HepG2 (cell line): Measurements from ENCODE around the gene PIP5KL1. TPM values are rescaled to one million over a fixed set of nuclear protein-coding genes. Genes with fewer than 3 reads are reported as not detected.

ENCODE experiments used
- ATAC-seq: fragments of 200-7000 bp; cut with Tn5 transposase; 3 replicates; pipeline ENCODE4 v1.9.1; 2020; ENCODE audit warnings: mild to moderate bottlenecking, moderate library complexity
- BruUV-seq: library from RNA; stranded (reverse); fragments of 400-500 nt; replicated peaks from 2 replicates; lab custom pipeline; 2021; lab: Mats Ljungman, UMichigan
- CTCF ChIA-PET: fragments of 300-600 bp; formaldehyde crosslinking; extraction: SDS; loops from one replicate; lab custom pipeline; 2021; ENCODE audit warnings: low total read pairs, inconsistent platforms, low intra/inter-chr PET ratio; lab: Yijun Ruan, JAX
- POLR2A ChIA-PET: fragments of 350-600 bp; sonication (Branson Sonifier 250); formaldehyde crosslinking; loops from one replicate; lab custom pipeline; 2020; ENCODE audit warnings: antibody characterized with exemption, inconsistent platforms; lab: Yijun Ruan, JAX
- DNase-seq: peaks from one replicate; pipeline ENCODE4 v3.0.0-alpha.2; 2015; ENCODE audit warnings: low spot score
- FAIRE-seq: peaks from 3 replicates; lab custom pipeline; 2011; peaks lifted over from hg19 to GRCh38; lab: Jason Lieb, UNC
- H2AFZ ChIP-seq: one replicate; pipeline ENCODE4 v1.6.1; 2011; ENCODE audit warnings: low read length, inconsistent platforms
- H3K27ac ChIP-seq: fragments of 300-600 bp; 3 replicates; pipeline ENCODE4 v1.8.0; 2011; ENCODE audit warnings: mixed run types, mild to moderate bottlenecking, mixed read lengths, low read length, inconsistent platforms; ENCODE audit not compliant: insufficient read depth; ENCODE audit errors: extremely low read length
- H3K27me3 ChIP-seq, 2 experiments: fragments of 200-600 bp in 1 of 2; 2 replicates in 1 of 2; 3 replicates in 1 of 2; pipeline versions ENCODE4 v1.6.0 to v1.8.0; 2011; ENCODE audit warnings: low read length in 2 of 2, mild to moderate bottlenecking in 2 of 2, moderate library complexity in 2 of 2, inconsistent platforms in 1 of 2; ENCODE audit not compliant: insufficient read depth in 2 of 2, control insufficient read depth in 1 of 2
- H3K36me3 ChIP-seq, 2 experiments: fragments of 200-600 bp in 1 of 2; replicated peaks in 1 of 2; 2 replicates in 1 of 2; 3 replicates in 1 of 2; pipeline versions ENCODE4 v1.5.1 to v1.8.0; 2011; ENCODE audit warnings: low read length in 2 of 2, inconsistent platforms in 1 of 2; ENCODE audit not compliant: insufficient read depth in 2 of 2, control insufficient read depth in 1 of 2
- H3K4me1 ChIP-seq: 2 replicates; pipeline ENCODE4 v1.5.1; 2012; ENCODE audit warnings: low read length, inconsistent platforms; ENCODE audit not compliant: insufficient read depth
- H3K4me2 ChIP-seq: 2 replicates; pipeline ENCODE4 v1.6.0; 2011; ENCODE audit warnings: low read depth, low read length, inconsistent platforms
- H3K4me3 ChIP-seq, 3 experiments: fragments of 200-600 bp in 1 of 3; sonication (generic), shearing (Covaris generic) in 1 of 3; replicated peaks in 1 of 3; 2 replicates each; pipeline ENCODE4 v1.5.1; 2011 to 2016; ENCODE audit warnings: low read length in 3 of 3, inconsistent platforms in 2 of 3, low read depth in 2 of 3, mild to moderate bottlenecking in 2 of 3, control low read depth in 1 of 3, mixed read lengths in 1 of 3; ENCODE audit not compliant: insufficient read depth in 1 of 3
- H3K79me2 ChIP-seq: one replicate; pipeline ENCODE4 v1.6.1; 2011; ENCODE audit warnings: low read length, inconsistent platforms; ENCODE audit not compliant: insufficient read depth
- H3K9ac ChIP-seq: 2 replicates; pipeline ENCODE4 v1.6.0; 2011; ENCODE audit warnings: mild to moderate bottlenecking, low read depth, low read length, inconsistent platforms; ENCODE audit not compliant: insufficient read depth
- H3K9me3 ChIP-seq: 2 replicates; pipeline ENCODE4 v1.5.1; 2012; ENCODE audit warnings: mild to moderate bottlenecking, low read length
- H4K20me1 ChIP-seq: 2 replicates; pipeline ENCODE4 v1.6.0; 2011; ENCODE audit warnings: inconsistent platforms, mild to moderate bottlenecking, low read length, moderate library complexity; ENCODE audit not compliant: insufficient read depth
- ARID5B ChIP-seq: IDR thresholded peaks from 2 replicates; pipeline ENCODE4 v1.4.0; 2020; ENCODE audit warnings: mild to moderate bottlenecking, missing genetic modification reagents
- ASH2L ChIP-seq: fragments of 300-600, 200-600 bp; sonication (generic); IDR thresholded peaks from 2 replicates; pipeline ENCODE4 v1.7.0; 2017; ENCODE audit warnings: low read depth, mild to moderate bottlenecking, moderate library complexity, mixed read lengths, low read length; ENCODE audit not compliant: insufficient read length
- BORCS8-MEF2B ChIP-seq: sonication (generic); formaldehyde crosslinking; IDR thresholded peaks from 2 replicates; pipeline ENCODE4 v1.8.0; 2022; ENCODE audit warnings: mild to moderate bottlenecking, missing genetic modification reagents
- CEBPG ChIP-seq: IDR thresholded peaks from 2 replicates; pipeline ENCODE4 v1.6.1; 2016
- CENPT ChIP-seq: sonication (generic); formaldehyde crosslinking; IDR thresholded peaks from 2 replicates; pipeline ENCODE4 v1.8.0; 2022; ENCODE audit warnings: low read depth, mild to moderate bottlenecking, moderate library complexity, missing genetic modification reagents
- CREB3 ChIP-seq: sonication (generic); formaldehyde crosslinking; IDR thresholded peaks from 2 replicates; pipeline ENCODE4 v1.5.0; 2020; ENCODE audit warnings: missing genetic modification reagents
- ERF ChIP-seq: IDR thresholded peaks from 2 replicates; pipeline ENCODE4 v1.6.1; 2018; ENCODE audit warnings: missing biosample characterization, missing genetic modification reagents
- KLF13 ChIP-seq: sonication (generic); formaldehyde crosslinking; IDR thresholded peaks from 2 replicates; pipeline ENCODE4 v1.4.0; 2020; ENCODE audit warnings: mild to moderate bottlenecking, missing genetic modification reagents
- MIXL1 ChIP-seq: IDR thresholded peaks from 2 replicates; pipeline ENCODE4 v1.6.1; 2016
- RXRA ChIP-seq: sonication (generic); formaldehyde crosslinking; IDR thresholded peaks from 2 replicates; pipeline ENCODE4 v1.5.1; 2020; ENCODE audit warnings: missing genetic modification reagents
- SIN3B ChIP-seq: fragments of 150-350 bp; IDR thresholded peaks from 2 replicates; pipeline ENCODE4 v1.6.1; 2014; ENCODE audit warnings: low read length
- TFAP4 ChIP-seq: sonication (generic); IDR thresholded peaks from 2 replicates; pipeline ENCODE4 v1.6.1; 2016; ENCODE audit warnings: low read depth, borderline replicate concordance
- ZFX ChIP-seq: sonication (generic); formaldehyde crosslinking; IDR thresholded peaks from 2 replicates; pipeline ENCODE4 v1.4.0; 2020; ENCODE audit warnings: mild to moderate bottlenecking, low read depth, missing genetic modification reagents, moderate library complexity
- ZNF30 ChIP-seq: sonication (generic); formaldehyde crosslinking; IDR thresholded peaks from 2 replicates; pipeline ENCODE4 v1.5.0; 2020; ENCODE audit warnings: mild to moderate bottlenecking, missing genetic modification reagents
- ZNF549 ChIP-seq: sonication (generic); formaldehyde crosslinking; IDR thresholded peaks from 2 replicates; pipeline ENCODE4 v1.5.0; 2020; ENCODE audit warnings: missing genetic modification reagents
- ZNF7 ChIP-seq: IDR thresholded peaks from 2 replicates; pipeline ENCODE4 v1.6.1; 2016; ENCODE audit warnings: missing biosample characterization, missing genetic modification reagents
- ZNF850 ChIP-seq: sonication (generic); formaldehyde crosslinking; conservative IDR thresholded peaks from 2 replicates; pipeline ENCODE4 v1.9.0; 2021; ENCODE audit warnings: mild to moderate bottlenecking, missing genetic modification reagents
- ZSCAN12 ChIP-seq: sonication (generic); formaldehyde crosslinking; IDR thresholded peaks from 2 replicates; pipeline ENCODE4 v1.9.0; 2021; ENCODE audit warnings: mild to moderate bottlenecking, missing genetic modification reagents
- WGBS: methylation state at CpG from one replicate; pipeline ENCODE4 v1.1.6; 2017; ENCODE audit warnings: low lambda C conversion rate; 5-methylcytosine and 5-hydroxymethylcytosine counted together
- in situ Hi-C: cut with HindIII; loops from 2 replicates; pipeline ENCODE4 v1.10.0; 2017; ENCODE audit warnings: low pct_unique_long_range_greater_than_20kb; ENCODE audit not compliant: extremely low pct_ligation_motif_present
- intact Hi-C: fragments of 100-400 bp; cut with micrococcal nuclease; formaldehyde crosslinking; loops from one replicate; pipeline ENCODE4 v1.10.0; 2022; ENCODE audit not compliant: unreplicated experiment
- polyA plus RNA-seq, 8 experiments: library from polyadenylated mRNA; depleted of rRNA in 3 of 8; stranded (reverse) in 7 of 8; unstranded in 1 of 8; fragments of >200 nt; fragmentation: Illumina TruSeq in 4 of 8; extraction: Trizol in 4 of 8; gene quantifications; 2 replicates each; pipeline versions ENCODE4 v1.2.1 to v1.2.3, GENCODE V29; 2011 to 2016; ENCODE audit warnings: low read depth in 4 of 8, missing spikeins in 1 of 8, mixed read lengths in 1 of 8; ENCODE audit not compliant: insufficient read depth in 1 of 8
- total RNA-seq, 5 experiments: library from RNA; depleted of rRNA; stranded (reverse); fragments of >200 nt; fragmentation: Illumina TruSeq; extraction: Trizol; gene quantifications; 2 replicates each; pipeline ENCODE4 v1.2.3, GENCODE V29; 2016; ENCODE audit warnings: low read depth in 1 of 5

Gene PIP5KL1
- total and polyA plus RNA-seq, 2 of the 13 experiments (the other 11 are each of a cell fraction or from before 2014, with no cell fraction given): 0.20 to 0.49 TPM

GRCh38 chr9:127915801-127916719 lies 14.5 kb downstream of the PIP5KL1 start:
- Histone ChIP-seq H3K4me1 (peaks cover 74% of the 10 kb centered on the region), H3K9me3 (no peaks in the 10 kb centered on the region), H3K4me3 (peak overlapping the region; percentile 71 to 91 (median 73)), H3K36me3 (peaks cover 5 to 7% of the 10 kb centered on the region in 2 experiments; a peak in 3 of 5 replicates), H3K79me2 (peaks cover 2% of the 10 kb centered on the region), H3K4me2 (peak overlapping the region; percentile 98), H3K9ac (peak overlapping the region; percentile 68), H4K20me1 (no peaks in the 10 kb centered on the region), H2AFZ (no peak overlapping the region), H3K27me3 (no peaks in the 10 kb centered on the region), H3K27ac (peak overlapping the region; percentile 40)
- ATAC-seq (peak; percentile 43), DNase-seq (no peak), FAIRE-seq (no peak)
- WGBS: 40% methylated on average over 5 of the region's 27 CpGs
- in situ Hi-C loops (loop anchor here (5.0 kb wide), 1 partner anchor 44 kb away; no protein-coding TSS in a partner anchor), intact Hi-C loops (loop anchor here (2.0 to 5.0 kb wide), 2 partner anchors 13 to 114 kb away; partner anchors contain the start of gene FPGS)
- CTCF ChIA-PET: no interaction called here
- POLR2A ChIA-PET: interaction anchor here (0.6 to 7.9 kb wide), 14 partner anchors 11 to 371 kb away, joined by 3 to 78 read pairs (median 3); partner anchors contain the start of genes AK1, CDK9, PIP5KL1 and ST6GALNAC6
- TSS peak; percentile 70 for BruUV-seq
- no peak for TF ChIP-seq ZNF7 (CRISPR knock-in tag)
- TF ChIP-seq ERF (CRISPR knock-in tag): no peak
- no peak for TF ChIP-seq ZNF549
- 0 out of 2 replicates have a peak, but pooled peaks have one; percentile 21 for TF ChIP-seq ZFX (CRISPR knock-in tag)
- no peak for TF ChIP-seq BORCS8-MEF2B (CRISPR knock-in tag)
- TF ChIP-seq ARID5B (CRISPR knock-in tag): no peak
- no peak for TF ChIP-seq KLF13 (CRISPR knock-in tag)
- no peak for TF ChIP-seq SIN3B
- TF ChIP-seq MIXL1: no peak
- TF ChIP-seq ZSCAN12 (CRISPR knock-in tag): no peak
- TF ChIP-seq ASH2L: peak; percentile 13
- no peak for TF ChIP-seq CREB3 (CRISPR knock-in tag)
- TF ChIP-seq CEBPG (CRISPR knock-in tag): no peak
- TF ChIP-seq TFAP4: no peak
- TF ChIP-seq CENPT (CRISPR knock-in tag): no peak
- no peak for TF ChIP-seq RXRA (CRISPR knock-in tag)
- TF ChIP-seq ZNF850 (CRISPR knock-in tag): no peak
- TF ChIP-seq ZNF30 (CRISPR knock-in tag): no peak
